MG63 (cell line): ENCODE results near the gene PDCL3. TPM values are rescaled to one million over a fixed set of nuclear protein-coding genes. Genes with fewer than 3 reads are reported as not detected.
A peak's percentile ranks its signal among the peaks of the same experiment; 100 is the strongest.

Experiments used
- DNase-seq: peaks from one replicate; pipeline ENCODE4 v3.0.0-alpha.2; 2020
- H3K27me3 ChIP-seq: fragments of 250-450 bp; sonication (Bioruptor Pico); 2 replicates; pipeline ENCODE4 v1.5.1; 2020; ENCODE audit warnings: mild to moderate bottlenecking, moderate library complexity
- H3K36me3 ChIP-seq: fragments of 250-450 bp; sonication (Bioruptor Pico); 2 replicates; pipeline ENCODE4 v1.5.1; 2020; ENCODE audit warnings: mild to moderate bottlenecking, moderate library complexity
- H3K4me3 ChIP-seq: fragments of 250-450 bp; sonication (Bioruptor Pico); 2 replicates; pipeline ENCODE4 v1.5.1; 2020; ENCODE audit warnings: mild to moderate bottlenecking, moderate library complexity
- H3K9me3 ChIP-seq: fragments of 250-450 bp; sonication (Bioruptor Pico); 2 replicates; pipeline ENCODE4 v1.5.1; 2020; ENCODE audit warnings: mild to moderate bottlenecking, moderate library complexity
- total RNA-seq: library from RNA; depleted of rRNA; stranded (reverse); fragments of >200 nt; shearing (Covaris generic); gene quantifications from 2 replicates; pipeline ENCODE4 v1.2.3, GENCODE V29; 2014; ENCODE audit warnings: low replicate concordance

Gene PDCL3
- total RNA-seq, 1 experiment from 2014 or later: 18.1 TPM

DNA sequence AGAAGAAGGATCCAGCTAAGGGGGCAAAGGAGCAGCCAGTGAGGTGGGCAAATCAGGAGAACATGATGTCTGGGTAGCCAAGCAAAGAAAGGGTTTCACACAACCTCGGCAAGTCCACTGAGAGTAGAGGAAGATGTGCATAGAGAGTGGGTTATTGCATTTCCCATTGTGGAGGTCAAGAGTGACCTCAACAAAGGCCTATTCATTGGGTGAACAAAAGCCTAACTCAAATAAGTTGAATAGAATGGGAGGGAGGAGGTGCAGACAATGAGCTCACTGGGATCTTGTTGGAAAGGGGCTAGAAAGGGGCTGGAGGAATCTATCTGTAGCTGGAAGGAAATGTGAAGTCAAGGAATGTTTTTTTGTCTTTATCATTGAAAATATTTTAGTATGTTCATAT is 14.0 kb upstream of the PDCL3 start:
- Histone ChIP-seq H3K27me3 (no peaks in the 10 kb centered on the region), H3K9me3 (no peaks in the 10 kb centered on the region), H3K4me3 (no peak overlapping the region)

GRCh38 chr2:100551303-100551702 is 11.5 kb upstream of the PDCL3 start:
- H3K4me3 ChIP-seq: no peak overlapping the region

More for the DNA sequence above, 14.0 kb upstream of the PDCL3 start:
- H3K36me3 ChIP-seq: no peaks in the 10 kb centered on the region
- no peak for DNase-seq

GRCh38 chr2:100554798-100555407 is 7.9 kb upstream of the PDCL3 start:
- no peak for DNase-seq
- Histone ChIP-seq H3K27me3 (no peaks in the 10 kb centered on the region), H3K9me3 (no peaks in the 10 kb centered on the region), H3K36me3 (no peaks in the 10 kb centered on the region), H3K4me3 (no peak overlapping the region)

More at GRCh38 chr2:100551303-100551702, 11.5 kb upstream of the PDCL3 start:
- DNase-seq: no peak
- H3K36me3 ChIP-seq: no peaks in the 10 kb centered on the region
- no peaks in the 10 kb centered on the region for H3K27me3 ChIP-seq
- no peaks in the 10 kb centered on the region for H3K9me3 ChIP-seq

DNA sequence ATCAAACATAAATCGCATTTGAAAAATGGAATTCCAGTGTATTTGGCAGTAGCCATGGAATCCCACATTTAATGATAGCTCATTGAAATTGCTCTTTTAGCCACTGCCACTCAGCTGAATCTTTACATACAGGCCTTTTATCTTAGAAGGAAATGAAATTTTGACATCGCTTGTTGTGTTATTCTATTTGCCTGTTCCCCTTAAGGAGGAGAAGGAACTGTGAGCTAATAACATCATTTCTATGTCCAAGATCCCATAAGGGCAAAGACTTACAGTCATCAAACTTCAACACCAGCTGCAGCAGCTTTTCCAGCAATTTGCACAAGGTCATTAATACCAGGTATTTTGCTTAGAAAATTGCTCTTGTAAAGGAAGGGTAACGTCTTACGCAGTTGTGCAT is 6.0 kb upstream of the PDCL3 start:
- DNase-seq: no peak
- Histone ChIP-seq H3K4me3 (no peak overlapping the region), H3K27me3 (no peaks in the 10 kb centered on the region), H3K36me3 (no peaks in the 10 kb centered on the region), H3K9me3 (no peaks in the 10 kb centered on the region)

DNA sequence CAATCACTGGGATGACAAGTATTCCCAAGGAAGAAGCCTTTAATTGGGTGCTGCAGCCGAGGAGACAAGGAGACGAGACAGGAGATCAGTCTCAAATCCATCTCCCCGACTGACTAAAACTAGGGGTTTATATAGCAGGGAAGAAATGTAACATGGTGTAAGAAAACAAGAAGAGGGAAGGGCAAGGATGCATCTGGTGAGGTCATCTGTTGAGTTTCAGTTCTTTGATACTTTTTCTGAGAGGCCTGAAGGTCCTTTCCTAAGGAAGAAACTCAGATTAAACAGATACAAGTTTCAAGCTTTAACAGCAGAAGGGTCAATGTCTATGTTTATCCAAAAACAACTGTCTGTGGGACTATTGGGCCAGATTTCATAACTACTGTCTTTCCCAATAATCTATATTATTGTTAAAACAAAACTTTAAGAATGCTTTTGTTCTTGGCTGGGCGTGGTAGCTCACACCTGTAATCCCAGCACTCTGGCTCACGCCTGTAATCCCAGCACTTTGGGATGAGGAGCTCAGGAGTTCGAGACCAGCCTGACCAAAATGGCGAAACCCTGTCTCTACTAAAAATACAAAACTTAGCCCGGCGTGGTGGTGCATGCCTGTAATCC is 2.5 kb upstream of the PDCL3 start:
- Histone ChIP-seq H3K36me3 (no peaks in the 10 kb centered on the region), H3K27me3 (no peaks in the 10 kb centered on the region), H3K4me3 (no peak overlapping the region), H3K9me3 (no peaks in the 10 kb centered on the region)
- no peak for DNase-seq

GRCh38 chr2:100561191-100561590 is 1.6 kb upstream of the PDCL3 start:
- Histone ChIP-seq H3K27me3 (no peaks in the 10 kb centered on the region), H3K9me3 (no peaks in the 10 kb centered on the region), H3K36me3 (no peaks in the 10 kb centered on the region; the same call in 1 of the 2 replicates), H3K4me3 (no peak overlapping the region)
- DNase-seq: no peak

DNA sequence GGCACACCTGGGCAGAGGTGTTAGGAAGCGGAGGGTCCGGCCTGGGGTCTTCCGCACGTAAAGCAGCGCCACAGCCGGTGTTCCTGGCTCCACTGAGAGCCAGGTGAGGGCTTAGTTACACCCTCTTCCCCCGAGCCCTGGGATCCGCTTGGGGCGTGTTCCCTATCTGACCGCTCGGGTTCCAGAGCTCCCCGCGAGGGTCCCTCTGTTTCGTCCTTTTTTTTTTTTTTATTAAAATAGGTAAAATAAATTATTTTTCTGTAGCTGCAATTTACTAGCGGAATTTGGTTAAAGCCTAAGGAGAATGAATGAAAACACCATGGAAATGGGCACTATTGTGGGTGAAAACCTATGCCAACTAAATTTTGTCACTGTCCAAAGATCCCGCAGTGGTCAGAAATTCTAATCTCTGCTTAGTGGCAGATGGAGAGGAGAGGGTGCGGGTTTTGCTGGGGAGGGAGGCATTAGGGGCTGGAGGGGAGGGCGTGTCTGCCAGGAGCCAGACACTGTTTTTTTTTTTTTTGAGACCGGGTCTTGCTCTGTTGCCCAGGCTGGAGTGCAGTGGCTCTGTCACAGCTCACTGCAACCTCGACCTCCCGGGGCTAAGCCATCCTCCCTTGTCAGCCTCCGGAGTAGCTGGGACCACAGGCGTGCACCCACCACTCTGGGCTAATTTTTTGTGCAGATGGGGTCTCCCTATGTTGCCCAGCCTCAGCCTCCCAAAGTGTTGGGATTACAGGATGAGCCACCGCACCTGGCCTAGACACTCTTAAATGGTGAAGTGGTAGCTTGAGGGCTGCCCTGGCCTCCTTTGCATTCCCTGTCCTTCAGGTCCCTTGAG is 834 bp downstream of the PDCL3 start:
- Histone ChIP-seq H3K9me3 (no peaks in the 10 kb centered on the region), H3K36me3 (peaks cover 8% of the 10 kb centered on the region; the same call in 1 of the 2 replicates), H3K27me3 (no peaks in the 10 kb centered on the region), H3K4me3 (peak overlapping the region; percentile 86)
- peak; percentile 13 for DNase-seq

DNA sequence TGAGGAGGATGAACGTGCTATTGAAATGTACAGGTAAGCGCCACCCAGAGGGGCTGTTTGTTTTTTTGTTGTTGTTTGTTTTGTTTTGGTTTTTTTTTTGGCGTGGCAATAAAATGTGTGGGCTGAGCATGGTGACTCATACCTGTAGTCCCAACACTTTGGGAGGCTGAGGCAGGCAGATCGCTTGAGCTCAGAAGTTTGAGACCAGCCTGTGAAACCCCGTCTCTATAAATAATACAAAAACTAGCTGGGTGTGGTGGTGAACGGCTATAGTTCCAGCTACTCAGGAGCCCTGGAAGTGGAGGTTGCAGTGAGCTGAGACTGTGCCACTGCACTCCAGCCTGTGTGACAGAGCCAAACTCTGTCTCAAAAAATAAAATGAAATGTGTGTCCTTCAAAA is 6.2 kb downstream of the PDCL3 start:
- H3K36me3 ChIP-seq: peaks cover 35% of the 10 kb centered on the region
- H3K9me3 ChIP-seq: no peaks in the 10 kb centered on the region
- H3K4me3 ChIP-seq: no peak overlapping the region
- no peak for DNase-seq
- H3K27me3 ChIP-seq: no peaks in the 10 kb centered on the region

GRCh38 chr2:100571668-100572067 is 8.9 kb downstream of the PDCL3 start:
- peaks cover 38% of the 10 kb centered on the region for H3K36me3 ChIP-seq
- H3K4me3 ChIP-seq: no peak overlapping the region
- H3K27me3 ChIP-seq: no peaks in the 10 kb centered on the region
- no peak for DNase-seq
- H3K9me3 ChIP-seq: no peaks in the 10 kb centered on the region

DNA sequence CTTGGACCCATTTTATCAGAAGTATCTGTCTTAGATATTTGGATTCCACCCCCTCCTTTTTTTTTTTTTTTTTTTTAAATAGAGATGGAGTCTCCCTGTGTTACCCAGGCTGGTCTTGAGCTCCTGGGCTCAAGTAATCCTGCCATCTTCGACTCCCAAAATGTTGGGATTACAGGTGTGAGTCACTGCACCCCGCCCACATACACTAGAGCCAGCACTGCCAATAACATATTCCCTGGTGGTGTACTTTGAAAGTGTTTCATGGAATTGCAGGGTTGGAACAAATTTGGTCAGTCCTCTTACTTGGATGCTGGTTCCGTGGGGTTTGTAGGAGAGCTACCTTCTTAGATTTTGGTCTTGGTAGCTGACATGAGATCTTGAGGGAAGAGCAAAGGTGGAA is 15.0 kb downstream of the PDCL3 start:
- Histone ChIP-seq H3K36me3 (peaks cover 10% of the 10 kb centered on the region), H3K4me3 (no peak overlapping the region), H3K27me3 (no peaks in the 10 kb centered on the region), H3K9me3 (no peaks in the 10 kb centered on the region)
- DNase-seq: peak; percentile 54

DNA sequence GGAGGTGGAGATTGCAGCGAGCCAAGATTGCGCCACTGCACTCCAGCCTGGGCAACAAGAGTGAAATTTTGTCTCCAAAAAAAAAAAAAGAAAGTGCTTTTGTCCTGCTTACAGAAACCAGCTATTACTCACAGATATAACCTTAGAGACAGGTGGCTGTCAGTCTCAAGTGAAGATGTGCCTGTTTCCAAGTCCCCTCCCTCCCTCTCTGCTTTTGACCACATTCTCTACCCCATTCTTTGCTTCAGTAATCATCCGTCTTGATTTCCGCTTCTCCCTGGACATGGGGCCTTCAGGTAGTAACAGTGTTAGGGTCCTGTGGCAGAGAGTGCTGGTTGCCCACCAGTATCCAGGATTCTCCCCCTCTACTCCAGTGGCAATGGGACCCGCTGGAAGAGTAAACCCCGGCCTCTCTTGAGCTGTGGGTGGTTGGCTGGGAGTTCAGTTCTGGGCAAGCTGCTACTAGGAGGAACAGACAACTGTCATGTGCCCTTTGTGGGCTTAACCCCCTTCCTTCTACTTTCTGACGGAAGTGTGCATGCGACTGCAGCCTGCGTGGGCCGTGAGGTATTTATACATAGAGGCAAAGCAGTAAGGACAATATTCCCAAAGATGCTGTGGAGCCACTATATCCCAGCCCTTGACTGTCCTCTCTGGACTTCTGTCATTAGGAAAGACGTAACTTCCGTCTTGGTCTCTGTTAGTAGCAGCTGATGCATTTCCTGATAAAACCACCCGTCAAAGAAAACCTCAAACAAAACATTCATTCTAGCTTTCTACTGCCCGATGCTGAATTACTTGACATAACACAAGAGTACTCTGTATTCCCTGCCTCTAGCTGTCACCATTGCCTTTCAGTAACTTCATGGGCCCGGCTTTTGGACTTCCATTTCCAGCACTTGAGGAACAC is 17.8 kb downstream of the PDCL3 start:
- Histone ChIP-seq H3K9me3 (no peaks in the 10 kb centered on the region), H3K27me3 (no peaks in the 10 kb centered on the region), H3K4me3 (no peak overlapping the region), H3K36me3 (peaks cover 6% of the 10 kb centered on the region; the same call in 1 of the 2 replicates)
- DNase-seq: no peak

DNA sequence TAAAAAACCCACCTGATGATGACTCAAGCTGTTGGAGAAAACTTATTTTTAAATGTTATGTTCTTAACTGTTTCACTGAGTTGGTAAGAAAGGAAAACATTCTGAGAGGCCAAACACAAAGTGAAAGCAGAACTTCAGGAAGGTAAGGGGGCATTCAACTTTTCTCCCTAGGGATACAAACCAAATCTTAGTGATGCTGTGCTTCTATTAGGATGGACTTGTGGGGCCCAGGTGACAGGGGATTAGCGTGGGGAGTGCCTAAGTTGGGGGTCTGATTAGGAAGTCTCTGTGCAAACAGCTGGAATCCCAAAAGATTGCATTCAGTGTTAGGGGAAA is 18.5 kb downstream of the PDCL3 start:
- Histone ChIP-seq H3K36me3 (peaks cover 6% of the 10 kb centered on the region; the same call in 1 of the 2 replicates), H3K4me3 (no peak overlapping the region), H3K27me3 (no peaks in the 10 kb centered on the region), H3K9me3 (no peaks in the 10 kb centered on the region)
- no peak for DNase-seq

- H3K36me3 ChIP-seq: no peaks in the 10 kb centered on the region
- no peaks in the 10 kb centered on the region for H3K9me3 ChIP-seq
- no peak for DNase-seq
- no peak overlapping the region for H3K4me3 ChIP-seq
- H3K27me3 ChIP-seq: no peaks in the 10 kb centered on the region
Measured at GRCh38 chr2:100584816-100585215, 22.0 kb downstream of the PDCL3 start.

DNA sequence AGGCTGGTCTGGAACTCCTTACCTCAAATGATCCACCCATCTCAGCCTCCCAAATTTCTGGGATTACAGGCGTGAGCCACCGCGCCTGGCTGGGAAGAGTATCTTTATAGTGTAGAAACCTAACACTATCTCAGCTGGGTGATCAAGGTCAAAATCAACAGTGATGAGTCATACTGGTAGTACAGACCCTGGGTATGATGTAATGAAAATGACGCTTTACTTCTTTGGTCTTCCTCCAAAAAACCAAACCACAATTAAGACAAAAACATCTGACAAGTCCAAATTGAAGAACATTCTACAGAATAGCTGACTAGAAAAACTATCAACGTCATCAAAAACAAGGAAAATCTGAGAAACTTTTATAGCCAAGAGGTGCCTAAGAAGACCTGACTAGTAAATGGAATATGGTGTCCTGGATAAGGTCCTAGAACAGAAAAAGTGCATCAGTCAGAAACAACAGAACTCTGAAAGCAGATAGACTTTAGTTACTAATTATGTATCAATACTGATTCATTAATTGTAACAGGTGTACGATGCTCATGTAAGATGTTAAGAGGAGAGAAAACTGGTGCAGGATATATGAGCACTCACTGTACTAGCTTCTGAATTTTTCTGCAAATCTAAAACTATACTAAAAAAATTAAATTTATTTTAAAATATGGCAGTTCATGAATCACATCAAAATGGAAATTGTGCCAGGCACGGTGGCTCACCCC is 25.4 kb downstream of the PDCL3 start:
- Histone ChIP-seq H3K36me3 (no peaks in the 10 kb centered on the region), H3K27me3 (no peaks in the 10 kb centered on the region), H3K4me3 (no peak overlapping the region), H3K9me3 (no peaks in the 10 kb centered on the region)
- DNase-seq: no peak

- Histone ChIP-seq H3K27me3 (no peaks in the 10 kb centered on the region), H3K4me3 (no peak overlapping the region), H3K9me3 (no peaks in the 10 kb centered on the region), H3K36me3 (no peaks in the 10 kb centered on the region)
- no peak for DNase-seq
Measured at GRCh38 chr2:100589527-100589926, 26.7 kb downstream of the PDCL3 start.

DNA sequence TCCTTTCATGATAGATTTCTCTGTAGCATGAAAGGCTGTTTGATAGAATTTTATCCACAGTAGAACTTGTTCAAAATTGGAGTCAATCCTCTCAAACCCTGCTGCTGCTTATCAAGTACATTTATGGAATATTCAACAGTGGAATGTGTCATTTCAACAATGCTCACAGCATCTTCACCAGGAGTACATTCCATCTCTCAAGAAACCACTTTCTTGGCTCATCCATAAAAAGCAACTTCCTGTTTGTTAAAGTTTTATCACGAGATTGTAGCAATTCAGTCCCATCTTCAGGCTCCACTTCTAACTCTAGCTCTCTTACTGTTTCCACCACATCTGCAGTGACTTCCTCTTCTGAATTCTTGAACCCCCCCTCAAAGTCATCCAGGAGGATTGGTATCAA is 29.4 kb downstream of the PDCL3 start:
- no peak for DNase-seq
- H3K4me3 ChIP-seq: no peak overlapping the region
- H3K9me3 ChIP-seq: no peaks in the 10 kb centered on the region
- H3K27me3 ChIP-seq: no peaks in the 10 kb centered on the region
- no peaks in the 10 kb centered on the region for H3K36me3 ChIP-seq
